HFFc6 (cell line): ENCODE measurements around the gene PMM2. TPM values are rescaled to one million over a fixed set of nuclear protein-coding genes. Genes with fewer than 3 reads are reported as not detected.
A peak's percentile ranks its signal among the peaks of the same experiment; 100 is the strongest.

Experiments used
- DNase-seq: peaks from one replicate; pipeline ENCODE4 v3.0.0-alpha.2; 2018
- H3K27ac Mint-ChIP-seq: 2 replicates; pipeline ENCODE4 v1.8.0; 2020; ENCODE audit warnings: mild to moderate bottlenecking, mixed read lengths
- H3K27me3 Mint-ChIP-seq: 2 replicates; pipeline ENCODE4 v1.8.0; 2021; ENCODE audit warnings: mild to moderate bottlenecking, moderate library complexity, mixed read lengths; ENCODE audit not compliant: insufficient read depth
- H3K36me3 Mint-ChIP-seq: 2 replicates; pipeline ENCODE4 v1.8.0; 2021; ENCODE audit warnings: low read depth, mixed read lengths
- H3K4me1 Mint-ChIP-seq: 2 replicates; pipeline ENCODE4 v1.8.0; 2020; ENCODE audit warnings: low read depth, mixed read lengths
- H3K4me3 Mint-ChIP-seq: 2 replicates; pipeline ENCODE4 v1.8.0; 2020; ENCODE audit warnings: mild to moderate bottlenecking, moderate library complexity, mixed read lengths
- H3K9me3 Mint-ChIP-seq: 2 replicates; pipeline ENCODE4 v1.8.0; 2020; ENCODE audit warnings: mild to moderate bottlenecking, mixed read lengths
- CTCF ChIP-seq: fragments of 200-600 bp; sonication (generic); IDR thresholded peaks from 2 replicates; pipeline ENCODE4 v1.5.0; 2021; ENCODE audit warnings: antibody characterized with exemption, mild to moderate bottlenecking
- total RNA-seq, 6 experiments: library from RNA; stranded (reverse); fragmentation: NEBNext Ultra II Directional; extraction: Animal tissue kit (Norgen Biotek cat#: 25700); gene quantifications; 2 replicates in 1 of 6; 3 replicates in 5 of 6; pipeline ENCODE4 v1.2.3, GENCODE V29; 2021

PMM2 gene
- total RNA-seq, 6 experiments from 2014 or later, result 38.9 to 48.5 (median 44.3) TPM

GRCh38 chr16:8848939-8849391, 51.3 kb downstream of the PMM2 start:
- no peak for TF ChIP-seq CTCF
- Mint-ChIP-seq H3K27ac (peak overlapping the region; percentile 93), H3K9me3 (no peaks in the 10 kb centered on the region)

GRCh38 chr16:8849411-8850011, 51.9 kb downstream of the PMM2 start:
- Mint-ChIP-seq H3K27ac (peak overlapping the region; percentile 93), H3K36me3 (peaks cover 32% of the 10 kb centered on the region), H3K4me1 (peaks cover 51% of the 10 kb centered on the region), H3K27me3 (peaks cover 26% of the 10 kb centered on the region), H3K9me3 (no peaks in the 10 kb centered on the region), H3K4me3 (peak overlapping the region; percentile 73)
- no peak for TF ChIP-seq CTCF
- peak; percentile 63 for DNase-seq

More at GRCh38 chr16:8848939-8849391, 51.3 kb downstream of the PMM2 start:
- H3K4me1 Mint-ChIP-seq, result peaks cover 52% of the 10 kb centered on the region
- H3K36me3 Mint-ChIP-seq, result peaks cover 33% of the 10 kb centered on the region
- DNase-seq, result peak; percentile 84
- peak overlapping the region; percentile 73 for H3K4me3 Mint-ChIP-seq
- peaks cover 28% of the 10 kb centered on the region for H3K27me3 Mint-ChIP-seq

GRCh38 chr16:8850279-8850885, 52.7 kb downstream of the PMM2 start:
- H3K27ac Mint-ChIP-seq, result peak overlapping the region; percentile 93
- H3K9me3 Mint-ChIP-seq, result no peaks in the 10 kb centered on the region
- H3K4me1 Mint-ChIP-seq, result peaks cover 43% of the 10 kb centered on the region
- peak overlapping the region; percentile 73 for H3K4me3 Mint-ChIP-seq
- TF ChIP-seq CTCF, result no peak
- peaks cover 21% of the 10 kb centered on the region for H3K27me3 Mint-ChIP-seq
- peak; percentile 72 for DNase-seq
- peaks cover 31% of the 10 kb centered on the region for H3K36me3 Mint-ChIP-seq

GRCh38 chr16:8851761-8852403, 54.2 kb downstream of the PMM2 start:
- Mint-ChIP-seq H3K9me3 (no peaks in the 10 kb centered on the region), H3K4me1 (peaks cover 43% of the 10 kb centered on the region), H3K27me3 (peaks cover 24% of the 10 kb centered on the region), H3K36me3 (peaks cover 40% of the 10 kb centered on the region), H3K27ac (peak overlapping the region; percentile 93; the same call in 1 of the 2 replicates), H3K4me3 (0 out of 2 replicates have a peak overlapping the region, but pooled peaks have one; percentile 24)
- DNase-seq, result no peak
- no peak for TF ChIP-seq CTCF

- H3K36me3 Mint-ChIP-seq, result peaks cover 42% of the 10 kb centered on the region
- H3K27me3 Mint-ChIP-seq, result peaks cover 24% of the 10 kb centered on the region
- no peak for DNase-seq
- no peaks in the 10 kb centered on the region for H3K9me3 Mint-ChIP-seq
- peak overlapping the region; percentile 70 for H3K27ac Mint-ChIP-seq
- no peak overlapping the region for H3K4me3 Mint-ChIP-seq
- peaks cover 43% of the 10 kb centered on the region for H3K4me1 Mint-ChIP-seq
- TF ChIP-seq CTCF, result no peak
These were observed 54.9 kb downstream of the PMM2 start for GRCh38 chr16:8852534-8852933.
